Stimulated activated CD4-positive, alpha-beta T cell treated with anti-CD3 and anti-CD28 coated beads, Interleukin-2, amount 100 ng/mL, for 48 hours (primary cell): ENCODE data around the gene KCNIP2.

Source experiments
- DNase-seq, 2 donors: peaks; one replicate each; pipeline ENCODE4 v3.0.0-alpha.2; 2020

The KCNIP2 gene

DNA sequence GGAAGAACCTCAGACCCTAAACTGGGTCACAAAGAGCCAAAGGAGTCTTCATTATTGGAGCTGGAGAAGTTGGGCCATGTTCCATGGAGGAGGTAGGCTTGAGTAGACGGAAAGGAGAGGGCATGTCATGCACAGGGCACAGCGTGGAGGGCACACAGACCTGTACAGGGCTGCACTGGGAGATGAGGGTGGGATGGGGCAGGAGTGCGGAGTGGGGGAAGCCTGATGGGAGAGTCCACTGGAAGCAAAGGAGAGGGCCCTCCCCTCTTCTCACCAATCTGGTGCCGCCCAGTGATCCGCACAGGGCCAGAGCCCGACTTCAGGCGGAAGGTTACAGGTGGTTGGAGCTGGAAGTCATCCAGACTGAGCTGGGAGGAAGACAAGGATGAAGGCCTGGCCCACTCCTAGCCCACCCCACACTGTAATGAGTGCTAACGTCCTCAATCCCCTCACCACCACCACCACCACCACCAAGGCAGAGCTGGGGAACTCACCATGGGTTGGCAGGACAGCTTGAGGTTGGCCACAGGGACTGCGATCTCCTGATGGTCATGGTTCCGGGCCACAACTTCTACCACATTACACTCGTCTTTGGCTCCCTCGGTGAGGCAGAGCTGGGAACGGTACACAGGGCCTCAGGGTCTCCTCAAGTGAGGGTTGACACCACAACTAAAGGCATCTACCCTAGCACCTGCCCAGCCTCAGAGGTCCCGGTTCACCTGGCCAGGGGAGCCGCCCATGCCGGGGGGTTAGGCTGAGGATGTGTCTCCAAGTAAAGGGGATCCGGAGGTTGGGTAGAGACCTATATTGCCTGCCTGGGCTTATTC is 61.4 kb downstream of the KCNIP2 start:
- DNase-seq: no peak

DNA sequence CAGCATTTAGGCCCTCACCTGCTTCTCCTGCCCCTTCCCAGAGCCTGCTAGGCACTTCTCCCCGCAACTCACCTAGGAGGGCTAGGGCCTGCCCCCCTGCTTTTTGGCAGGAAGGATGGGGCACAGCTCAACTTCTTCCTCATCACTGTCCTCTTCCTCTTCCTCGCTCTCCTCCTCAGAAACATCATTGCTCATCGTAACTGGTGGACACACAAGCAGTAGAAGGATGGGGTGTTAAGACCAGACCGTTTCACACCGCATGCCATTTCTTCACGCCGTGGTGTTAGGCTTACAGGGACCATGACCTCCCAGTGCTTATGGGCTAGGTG is 62.0 kb downstream of the KCNIP2 start:
- no peak for DNase-seq

DNA sequence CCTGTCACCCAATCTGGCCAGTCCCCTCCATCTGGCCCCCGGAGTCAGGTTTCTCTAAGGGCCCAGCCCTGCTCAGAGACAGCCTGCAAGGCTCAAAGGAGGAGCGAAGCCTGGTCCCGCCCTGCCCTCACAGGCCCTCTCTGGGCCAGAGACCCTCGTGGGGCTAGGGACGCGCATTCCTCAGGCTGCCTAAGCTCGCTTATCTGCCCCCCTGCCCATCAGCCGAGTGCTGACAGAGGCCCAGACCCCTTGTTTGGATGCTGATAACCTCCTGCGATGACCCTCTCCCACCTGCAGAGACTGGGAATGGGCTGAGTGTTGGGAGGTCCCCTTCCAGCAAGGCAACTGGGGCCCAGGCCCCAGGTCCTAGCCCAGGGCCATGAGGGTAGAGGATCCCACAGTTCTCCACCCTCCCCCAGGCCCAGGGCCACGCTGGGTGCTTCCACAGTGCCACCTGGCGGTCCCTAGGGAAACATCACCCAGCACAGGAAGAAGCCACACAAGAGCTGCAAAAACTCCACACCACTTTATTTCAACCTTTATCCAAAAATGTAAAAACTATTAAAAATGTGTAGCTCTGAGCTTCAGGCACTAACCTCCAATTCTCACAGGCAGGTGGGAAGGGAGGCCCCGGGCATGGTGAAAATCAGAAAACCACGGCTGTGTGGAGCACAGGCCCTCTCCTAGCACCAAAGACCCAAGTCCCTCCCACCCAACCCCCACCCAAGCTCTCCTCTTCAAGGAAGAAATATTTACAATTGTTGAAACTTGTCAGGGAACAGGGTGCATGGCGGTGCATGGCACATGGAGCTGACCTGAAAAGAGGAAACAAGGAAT is 62.6 kb downstream of the KCNIP2 start:
- DNase-seq: peak; percentile 73 to 78

DNA sequence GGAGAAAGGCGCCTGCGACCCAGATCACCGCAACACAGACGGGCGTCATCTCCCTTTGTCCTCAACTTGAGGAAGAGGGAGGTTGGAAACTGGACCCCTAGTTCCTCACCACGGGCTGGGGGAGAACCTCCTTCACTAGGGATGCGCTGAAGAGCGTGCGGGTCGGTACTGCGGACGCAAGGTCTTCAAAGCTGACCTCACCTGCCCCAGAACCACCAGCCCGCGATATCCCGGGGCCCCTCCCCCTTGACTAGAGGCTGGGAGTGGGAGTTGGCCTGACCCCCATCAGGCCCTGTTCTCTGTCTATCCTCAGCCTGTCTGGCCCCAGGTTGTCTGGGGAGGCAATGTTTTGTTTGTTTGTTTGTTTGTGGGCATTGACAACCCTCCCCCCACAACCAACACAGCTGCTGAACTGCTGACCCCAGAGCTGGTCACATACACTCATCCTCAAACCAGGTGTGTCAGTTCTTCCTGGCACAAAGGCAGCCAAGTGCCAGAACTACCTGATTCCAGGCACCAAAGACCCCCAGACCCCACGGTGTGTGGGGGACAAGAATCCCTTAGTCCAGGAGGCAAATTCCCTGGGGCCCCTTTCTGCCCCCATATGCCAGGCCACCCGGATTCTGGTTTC is 63.3 kb downstream of the KCNIP2 start:
- no peak for DNase-seq

DNA sequence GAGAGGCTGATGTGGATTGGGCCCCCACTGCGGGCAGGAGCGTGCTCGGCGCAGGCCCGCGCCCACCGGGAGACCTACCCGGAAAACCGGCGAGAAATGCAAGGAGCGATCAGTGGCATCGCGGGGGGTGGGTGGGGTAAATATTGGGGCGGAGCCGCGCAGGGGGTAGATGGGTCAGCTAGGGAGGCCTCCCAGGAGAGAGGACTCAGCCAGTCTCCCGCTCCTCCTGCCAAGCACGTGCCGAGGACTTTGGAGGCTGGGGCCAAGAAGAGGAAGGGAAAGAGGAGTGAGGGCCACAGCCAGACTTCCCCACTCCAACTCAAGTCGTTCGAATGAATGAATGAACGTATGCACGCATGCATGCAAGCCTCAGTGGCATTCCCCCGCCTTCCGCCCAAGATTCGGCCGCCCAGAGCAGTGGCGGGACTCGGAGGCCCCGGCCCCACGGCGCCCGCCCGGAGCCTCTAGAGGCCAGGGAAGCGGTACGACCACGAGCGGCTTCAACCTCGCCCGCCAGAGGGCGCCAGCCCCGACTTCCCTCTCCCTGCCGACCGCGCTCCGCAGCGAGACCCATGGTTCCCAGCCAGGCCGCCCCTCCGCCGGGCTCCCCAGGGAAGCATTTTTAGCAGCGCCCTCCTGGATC is 63.9 kb downstream of the KCNIP2 start:
- peak; percentile 92 to 93 for DNase-seq

DNA sequence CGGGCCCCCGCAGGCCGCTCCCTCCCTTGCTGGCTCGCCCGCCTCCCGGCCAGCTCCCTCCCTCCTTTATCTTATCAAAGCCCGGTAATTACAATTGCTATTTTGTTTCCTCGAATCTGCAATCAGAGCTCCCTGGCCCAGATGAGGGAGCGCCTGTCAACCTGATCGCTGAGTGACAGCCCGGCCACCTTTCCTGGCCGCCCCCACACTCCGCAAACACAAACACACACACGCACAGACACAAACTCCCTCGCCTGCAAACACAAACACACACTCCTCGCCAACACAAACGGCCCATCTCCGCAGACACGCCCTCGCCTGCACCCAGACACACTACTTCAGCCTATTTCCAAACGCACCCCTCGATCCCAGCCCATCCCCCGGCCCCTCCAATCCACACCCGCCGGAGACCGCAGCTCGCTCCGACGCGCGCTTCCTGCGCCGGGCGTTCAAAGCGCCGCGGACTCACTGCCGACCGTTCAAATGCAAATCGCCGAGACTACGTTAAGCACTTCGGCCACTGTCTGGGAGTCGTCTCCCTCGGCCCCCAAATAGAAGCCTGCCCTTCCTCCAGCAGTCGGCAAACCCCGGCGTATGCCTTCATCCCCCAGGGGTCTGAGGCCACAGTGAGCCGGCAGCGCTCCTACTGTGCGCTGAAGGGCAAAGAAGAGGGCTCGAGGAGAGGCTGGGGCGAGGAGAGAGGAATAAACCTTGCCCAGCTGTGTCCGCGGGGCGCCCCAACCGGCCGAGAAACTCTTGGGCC is 64.6 kb downstream of the KCNIP2 start:
- DNase-seq: no peak

DNA sequence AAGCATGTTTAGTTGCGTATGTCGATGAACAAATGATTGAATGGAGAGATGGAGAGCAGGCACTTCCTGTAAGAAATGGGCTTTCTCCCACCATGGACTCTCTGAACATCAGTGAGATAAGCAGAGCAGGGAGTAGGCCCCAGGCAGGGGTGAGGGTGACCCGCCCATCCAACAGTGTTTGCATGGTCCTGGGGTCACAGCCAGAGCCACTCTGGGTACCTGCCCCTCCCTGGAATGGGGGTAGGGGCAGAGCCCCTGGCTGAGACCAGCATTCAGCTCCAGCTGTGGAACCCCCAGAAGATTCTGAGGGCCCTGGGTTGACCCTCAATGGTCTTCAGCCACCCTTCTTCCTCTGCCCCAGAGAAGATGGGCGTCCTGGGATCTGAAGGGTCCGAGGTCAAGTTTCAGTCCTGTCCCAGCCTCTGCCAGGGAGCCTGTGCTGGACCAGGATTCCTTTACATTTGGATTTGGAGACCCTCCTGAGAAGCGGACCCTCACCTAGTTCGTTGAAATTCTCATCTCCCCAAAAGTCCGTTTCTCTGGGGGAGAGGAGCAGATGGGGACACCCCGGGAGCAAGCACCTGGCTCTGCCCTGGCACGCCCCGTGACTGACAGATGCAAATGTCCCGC is 65.3 kb downstream of the KCNIP2 start:
- DNase-seq: no peak

DNA sequence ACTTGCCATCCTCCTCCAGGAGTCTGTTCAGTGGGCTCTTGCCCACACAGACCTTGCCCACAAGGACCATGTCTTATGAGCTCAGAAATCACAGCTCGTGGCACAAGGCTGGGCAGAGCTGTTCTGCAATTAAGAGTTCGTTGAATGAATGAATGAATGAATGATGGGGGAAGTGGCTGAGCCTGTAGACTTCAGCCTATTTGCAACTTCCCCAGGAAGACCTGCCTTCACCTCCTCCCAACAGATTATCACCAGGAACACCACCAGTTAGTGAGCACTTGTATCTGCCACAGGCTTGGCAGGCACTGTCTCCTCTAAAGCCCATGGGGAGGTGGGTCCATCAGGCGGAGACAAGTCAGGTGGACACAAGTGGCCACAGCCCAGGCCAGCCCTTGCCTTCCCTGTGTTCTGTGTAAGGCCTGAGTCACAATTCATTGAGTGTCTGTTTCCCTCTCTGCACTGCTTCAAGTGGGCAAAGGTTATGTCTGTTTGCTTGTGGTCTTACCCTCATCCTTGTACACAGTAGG is 65.9 kb downstream of the KCNIP2 start:
- DNase-seq: no peak

DNA sequence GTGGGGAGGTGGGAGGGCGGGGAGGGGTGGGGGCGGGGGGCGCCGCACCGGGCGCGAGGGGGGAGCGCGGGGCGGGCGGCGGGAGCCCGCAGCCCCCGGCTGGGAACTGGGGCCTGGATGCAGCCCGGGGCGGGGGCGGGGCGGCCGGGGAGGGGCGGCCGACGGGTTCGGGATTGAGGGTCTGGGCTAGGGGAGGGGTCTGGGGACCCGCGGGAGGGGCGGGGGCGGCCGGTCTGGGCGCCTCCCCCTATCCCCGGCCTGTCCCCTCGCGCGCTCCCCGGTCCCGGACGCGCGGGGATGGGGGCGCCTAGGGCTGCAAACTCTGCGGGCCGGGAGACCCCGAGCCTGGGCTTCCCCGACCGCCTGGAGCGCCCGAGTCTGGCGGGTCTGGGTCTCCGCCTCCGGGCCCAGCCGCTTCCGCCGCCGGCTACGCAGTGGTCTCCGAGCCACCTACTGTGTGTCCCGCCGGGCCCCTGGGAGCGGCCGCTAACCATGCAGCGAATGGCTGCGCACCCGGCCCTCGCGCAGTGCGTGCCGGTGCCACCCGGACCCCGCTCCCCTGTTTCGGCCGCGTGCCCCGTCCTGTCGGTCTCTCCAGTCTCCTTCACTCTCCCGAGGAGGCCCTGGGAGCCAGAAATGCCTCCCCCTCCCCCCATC is 67.3 kb downstream of the KCNIP2 start:
- no peak for DNase-seq
